Lower leg skin (tissue), 4 donors: ENCODE measurements around the gene AFMID. TPM values are rescaled to one million over a fixed set of nuclear protein-coding genes. Genes with fewer than 3 reads are reported as not detected.

Experiments used
- DNase-seq, 2 donors: peaks; one replicate each; pipeline ENCODE4 v3.0.0-alpha.2; 2019; ENCODE audit warnings: low spot score in 2 of 2
- H3K4me3 ChIP-seq: fragments of 200-600 bp; sonication (generic); 2 replicates; pipeline ENCODE4 v1.5.1; 2017; ENCODE audit warnings: mild to moderate bottlenecking, low read depth; ENCODE audit not compliant: poor library complexity, severe bottlenecking
- CTCF ChIP-seq, 3 donors: fragments of 450-650 bp; IDR thresholded peaks; one replicate each; pipeline ENCODE4 v1.5.1; 2016; ENCODE audit warnings: antibody characterized with exemption in 3 of 3, mild to moderate bottlenecking in 3 of 3, moderate library complexity in 2 of 3
- POLR2A ChIP-seq, 2 donors: fragments of 450-650 bp; IDR thresholded peaks; one replicate each; pipeline ENCODE4 v1.6.1; 2016 to 2017; ENCODE audit warnings: antibody characterized with exemption in 2 of 2, mild to moderate bottlenecking in 1 of 2, moderate library complexity in 1 of 2
- WGBS, 2 donors: methylation state at CpG; one replicate each; pipeline ENCODE4 v1.1.5; 2018; 5-methylcytosine and 5-hydroxymethylcytosine counted together
- intact Hi-C: fragments of 100-400 bp; cut with DNase I; formaldehyde crosslinking; loops from one replicate; pipeline ENCODE4 v1.15.0; 2023; ENCODE audit warnings: low total_unique reads
- total RNA-seq, 4 donors: library from RNA; depleted of rRNA; stranded (reverse); fragments of >200 nt; gene quantifications; one replicate each; pipeline ENCODE4 v1.1.0, GENCODE V29; 2016

AFMID gene
- total RNA-seq, 4 donors from 2014 or later: 41.4 to 77.7 (median 59.7) TPM

- no peak overlapping the region for H3K4me3 ChIP-seq
- WGBS, 2 donors: 88 to 94% methylated on average over 9 of the region's 9 CpGs
- DNase-seq: no peak
- intact Hi-C loops: no loop called here
- no peak for TF ChIP-seq CTCF (IDR thresholded peaks at IDR 0.05)
- TF ChIP-seq POLR2A (IDR thresholded peaks at IDR 0.05): no peak
Observed at GRCh38 chr17:78184868-78185267, 2.3 kb upstream of the AFMID start.

GRCh38 chr17:78185981-78186691, 1.0 kb upstream of the AFMID start:
- no peak for DNase-seq
- no peak overlapping the region for H3K4me3 ChIP-seq
- TF ChIP-seq CTCF (IDR thresholded peaks at IDR 0.05) (no peak), POLR2A (IDR thresholded peaks at IDR 0.05) (no peak)
- intact Hi-C loops: no loop called here
- WGBS, 2 donors: 43 to 51% methylated on average over 10 of the region's 10 CpGs

- no peak overlapping the region for H3K4me3 ChIP-seq
- no peak for DNase-seq
- WGBS, 2 donors: 75 to 78% methylated on average over 5 of the region's 5 CpGs
- TF ChIP-seq CTCF (IDR thresholded peaks at IDR 0.05) (no peak), POLR2A (IDR thresholded peaks at IDR 0.05) (no peak)
- intact Hi-C loops: no loop called here
Observed at GRCh38 chr17:78196716-78197115, 9.6 kb downstream of the AFMID start.

GRCh38 chr17:78197147-78197832, 10.1 kb downstream of the AFMID start:
- DNase-seq: no peak
- TF ChIP-seq CTCF (IDR thresholded peaks at IDR 0.05) (no peak), POLR2A (IDR thresholded peaks at IDR 0.05) (no peak)
- no peak overlapping the region for H3K4me3 ChIP-seq
- intact Hi-C loops: no loop called here
- WGBS, 2 donors: 57 to 61% methylated on average over 9 of the region's 9 CpGs

- no peak overlapping the region for H3K4me3 ChIP-seq
- DNase-seq: no peak
- intact Hi-C loops: no loop called here
- no peak for TF ChIP-seq POLR2A (IDR thresholded peaks at IDR 0.05)
- no peak for TF ChIP-seq CTCF (IDR thresholded peaks at IDR 0.05)
- 79 to 80% methylated on average over 6 of the region's 6 CpGs for WGBS, 2 donors
Observed at GRCh38 chr17:78200451-78200850, 13.3 kb downstream of the AFMID start.
